Neural progenitor cell (in vitro differentiated cells): ENCODE measurements around the gene NRIP2.

Experiments
- EZH2 ChIP-seq: fragments of 200-600 bp; sonication (generic); IDR thresholded peaks from 2 replicates; pipeline ENCODE4 v1.6.1; 2017; ENCODE audit warnings: antibody characterized with exemption, mild to moderate bottlenecking, moderate library complexity
- TF ChIP-seq, protein P1 (sequence below): fragments of 200-600 bp; sonication (generic); IDR thresholded peaks from 2 replicates; pipeline ENCODE4 v1.5.1; 2017; ENCODE audit warnings: antibody characterized with exemption, mild to moderate bottlenecking

DNA sequence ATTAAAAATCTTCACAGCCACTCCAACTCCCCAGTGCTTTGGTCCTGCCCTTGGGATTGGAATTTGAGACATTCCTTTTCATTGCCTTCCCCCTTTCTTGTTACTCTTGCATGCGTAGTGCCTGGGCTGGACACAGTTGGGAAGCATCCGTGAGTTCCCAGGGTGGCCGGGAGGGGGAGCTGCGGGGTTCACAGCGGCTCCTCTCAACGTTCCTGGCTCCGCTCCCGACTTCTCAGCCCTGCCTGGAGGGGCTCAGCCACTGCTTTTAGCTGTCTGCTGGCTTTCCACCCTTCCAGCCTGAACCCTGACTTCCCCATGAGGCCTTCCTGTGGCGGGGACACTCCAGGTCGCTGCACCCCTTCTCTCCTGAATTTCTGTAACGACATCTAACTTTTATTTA, 18.8 kb upstream of the NRIP2 start:
- TF ChIP-seq EZH2, result no peak
- TF ChIP-seq, protein P1, sequence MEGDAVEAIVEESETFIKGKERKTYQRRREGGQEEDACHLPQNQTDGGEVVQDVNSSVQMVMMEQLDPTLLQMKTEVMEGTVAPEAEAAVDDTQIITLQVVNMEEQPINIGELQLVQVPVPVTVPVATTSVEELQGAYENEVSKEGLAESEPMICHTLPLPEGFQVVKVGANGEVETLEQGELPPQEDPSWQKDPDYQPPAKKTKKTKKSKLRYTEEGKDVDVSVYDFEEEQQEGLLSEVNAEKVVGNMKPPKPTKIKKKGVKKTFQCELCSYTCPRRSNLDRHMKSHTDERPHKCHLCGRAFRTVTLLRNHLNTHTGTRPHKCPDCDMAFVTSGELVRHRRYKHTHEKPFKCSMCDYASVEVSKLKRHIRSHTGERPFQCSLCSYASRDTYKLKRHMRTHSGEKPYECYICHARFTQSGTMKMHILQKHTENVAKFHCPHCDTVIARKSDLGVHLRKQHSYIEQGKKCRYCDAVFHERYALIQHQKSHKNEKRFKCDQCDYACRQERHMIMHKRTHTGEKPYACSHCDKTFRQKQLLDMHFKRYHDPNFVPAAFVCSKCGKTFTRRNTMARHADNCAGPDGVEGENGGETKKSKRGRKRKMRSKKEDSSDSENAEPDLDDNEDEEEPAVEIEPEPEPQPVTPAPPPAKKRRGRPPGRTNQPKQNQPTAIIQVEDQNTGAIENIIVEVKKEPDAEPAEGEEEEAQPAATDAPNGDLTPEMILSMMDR, result peak; percentile 90
